Lower leg skin (tissue), 3 donors: ENCODE results near the gene ACIN1.

Experiments used
- POLR2A ChIP-seq, 2 donors: fragments of 450-650 bp; IDR thresholded peaks; one replicate each; pipeline ENCODE4 v1.6.1; 2016 to 2017; ENCODE audit warnings: antibody characterized with exemption in 2 of 2, mild to moderate bottlenecking in 1 of 2, moderate library complexity in 1 of 2
- TF ChIP-seq, protein P1 (sequence below), 3 donors: fragments of 450-650 bp; IDR thresholded peaks; one replicate each; pipeline ENCODE4 v1.5.1; 2016; ENCODE audit warnings: antibody characterized with exemption in 3 of 3, mild to moderate bottlenecking in 3 of 3, moderate library complexity in 2 of 3

DNA sequence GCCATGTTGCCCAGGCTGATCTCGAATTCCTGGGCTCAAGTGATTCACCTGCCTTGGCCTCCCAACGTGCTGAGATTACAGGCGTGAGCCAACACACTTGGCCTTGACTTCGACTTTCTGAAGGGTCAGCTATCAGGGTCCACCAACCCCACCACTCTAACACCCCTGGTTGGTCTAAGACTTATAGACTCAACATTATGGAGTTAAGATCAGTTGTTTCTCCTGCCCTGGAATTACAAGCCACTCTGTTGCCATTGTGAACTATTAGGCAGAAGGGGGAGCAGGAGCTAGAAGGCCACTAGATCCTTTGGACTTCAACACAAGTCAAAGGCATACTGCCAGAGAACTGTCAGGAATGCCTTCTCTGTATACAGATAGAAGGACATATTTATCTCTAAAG lies 54.8 kb downstream of the ACIN1 start:
- no peak for TF ChIP-seq POLR2A (IDR thresholded peaks at IDR 0.05)
- TF ChIP-seq, protein P1, sequence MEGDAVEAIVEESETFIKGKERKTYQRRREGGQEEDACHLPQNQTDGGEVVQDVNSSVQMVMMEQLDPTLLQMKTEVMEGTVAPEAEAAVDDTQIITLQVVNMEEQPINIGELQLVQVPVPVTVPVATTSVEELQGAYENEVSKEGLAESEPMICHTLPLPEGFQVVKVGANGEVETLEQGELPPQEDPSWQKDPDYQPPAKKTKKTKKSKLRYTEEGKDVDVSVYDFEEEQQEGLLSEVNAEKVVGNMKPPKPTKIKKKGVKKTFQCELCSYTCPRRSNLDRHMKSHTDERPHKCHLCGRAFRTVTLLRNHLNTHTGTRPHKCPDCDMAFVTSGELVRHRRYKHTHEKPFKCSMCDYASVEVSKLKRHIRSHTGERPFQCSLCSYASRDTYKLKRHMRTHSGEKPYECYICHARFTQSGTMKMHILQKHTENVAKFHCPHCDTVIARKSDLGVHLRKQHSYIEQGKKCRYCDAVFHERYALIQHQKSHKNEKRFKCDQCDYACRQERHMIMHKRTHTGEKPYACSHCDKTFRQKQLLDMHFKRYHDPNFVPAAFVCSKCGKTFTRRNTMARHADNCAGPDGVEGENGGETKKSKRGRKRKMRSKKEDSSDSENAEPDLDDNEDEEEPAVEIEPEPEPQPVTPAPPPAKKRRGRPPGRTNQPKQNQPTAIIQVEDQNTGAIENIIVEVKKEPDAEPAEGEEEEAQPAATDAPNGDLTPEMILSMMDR (IDR thresholded peaks at IDR 0.05) = no peak
